GM18870 (cell line): Measurements from ENCODE around the gene CYP4F8.
"Not testable (repeated sequence)": the region's sequence is repeated elsewhere in the genome, so short reads cannot be mapped to it uniquely, and the experiment has no call there.

Experiments
- ATAC-seq: cut with Tn5 transposase; IDR thresholded peaks from one replicate; pipeline ENCODE4 v1.9.1; 2021; ENCODE audit warnings: moderate library complexity; ENCODE audit not compliant: unreplicated experiment

CYP4F8 gene

GRCh38 chr19:15642807-15643206 lies 27.8 kb downstream of the CYP4F8 start:
- ATAC-seq: no peak

DNA sequence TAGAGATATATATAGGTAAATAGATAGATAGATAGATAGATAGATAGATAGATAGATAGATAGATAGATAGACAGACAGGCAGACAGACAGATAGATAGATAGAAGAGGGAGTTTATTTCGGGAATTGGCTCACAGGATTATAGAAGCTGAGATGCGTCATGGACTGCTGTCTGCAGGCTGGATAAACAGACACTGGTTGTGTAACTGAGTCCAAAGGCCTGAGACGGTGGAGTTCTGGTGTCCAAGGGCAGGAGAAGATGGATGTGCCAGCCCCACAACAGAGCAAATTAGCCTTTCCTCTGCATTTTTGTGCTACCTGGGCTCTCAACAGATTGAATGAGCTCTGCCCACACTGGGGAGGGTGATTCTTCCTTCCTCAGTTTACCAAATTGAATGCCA lies 28.4 kb downstream of the CYP4F8 start:
- no peak for ATAC-seq

GRCh38 chr19:15644066-15644741 lies 29.2 kb downstream of the CYP4F8 start:
- ATAC-seq: no peak

- ATAC-seq: no peak
Observed at GRCh38 chr19:15644816-15645215, 29.8 kb downstream of the CYP4F8 start.

- ATAC-seq: no peak
Observed at GRCh38 chr19:15649526-15649925, 34.5 kb downstream of the CYP4F8 start.

DNA sequence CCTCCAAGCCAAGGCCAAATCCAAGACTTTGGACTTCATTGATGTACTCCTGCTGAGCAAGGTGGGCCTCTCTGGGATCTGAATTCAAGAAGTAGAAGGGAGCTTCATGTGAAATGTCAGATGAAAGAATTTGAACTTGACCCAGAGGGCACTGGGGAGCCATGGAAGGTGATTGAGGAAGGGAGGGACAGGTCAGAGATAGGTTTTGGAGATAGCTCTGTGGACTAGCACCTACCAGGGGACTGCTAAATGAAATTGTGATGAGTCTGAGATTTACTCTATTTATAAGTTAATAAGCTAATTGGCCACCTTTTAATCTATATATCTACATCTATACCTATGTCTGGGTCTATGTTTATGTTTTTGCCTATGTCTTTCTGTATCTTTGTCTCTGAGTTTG lies 35.1 kb downstream of the CYP4F8 start:
- not testable (repeated sequence) for ATAC-seq

- ATAC-seq: no peak
Observed at GRCh38 chr19:15651791-15652190, 36.8 kb downstream of the CYP4F8 start.

- ATAC-seq: no peak
Observed at GRCh38 chr19:15652559-15653278, 37.7 kb downstream of the CYP4F8 start.

DNA sequence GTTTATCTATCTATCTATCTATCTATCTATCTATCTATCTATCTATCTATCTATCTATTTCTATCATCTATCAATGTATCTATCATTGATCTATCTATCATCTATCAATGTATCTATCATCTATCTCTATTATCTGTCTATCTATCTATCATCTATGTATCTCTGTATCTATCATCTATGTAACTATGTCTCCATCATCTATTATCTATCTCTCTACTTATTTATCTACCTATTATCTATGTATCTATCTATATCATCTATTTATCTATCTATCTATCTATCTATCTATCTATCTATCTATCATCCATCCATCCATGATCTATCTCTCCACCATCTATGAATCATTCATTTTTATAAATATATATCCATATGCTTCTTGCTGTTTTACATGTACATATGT lies 41.4 kb downstream of the CYP4F8 start:
- no peak for ATAC-seq

DNA sequence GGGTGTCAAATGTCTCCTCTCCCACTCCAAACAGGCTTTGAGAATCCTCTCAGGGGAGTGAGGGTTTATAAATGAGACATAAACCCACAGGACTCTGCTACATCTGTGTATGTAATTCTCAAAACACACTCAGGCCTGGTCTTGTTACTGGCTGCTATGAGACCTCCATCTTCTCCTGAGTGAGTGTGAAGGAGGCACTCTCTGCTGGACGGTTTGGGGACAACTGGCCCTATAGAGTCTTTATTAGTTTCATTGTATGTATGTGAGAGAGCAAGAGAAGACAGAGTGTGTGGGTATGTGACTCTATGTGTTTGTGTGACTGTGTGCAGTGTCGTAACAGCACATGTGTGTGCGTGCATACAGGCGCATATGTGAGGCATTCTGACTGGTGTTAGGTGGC lies 48.2 kb downstream of the CYP4F8 start:
- ATAC-seq: no peak

- ATAC-seq: no peak
Observed at GRCh38 chr19:15666186-15666585, 51.2 kb downstream of the CYP4F8 start.

DNA sequence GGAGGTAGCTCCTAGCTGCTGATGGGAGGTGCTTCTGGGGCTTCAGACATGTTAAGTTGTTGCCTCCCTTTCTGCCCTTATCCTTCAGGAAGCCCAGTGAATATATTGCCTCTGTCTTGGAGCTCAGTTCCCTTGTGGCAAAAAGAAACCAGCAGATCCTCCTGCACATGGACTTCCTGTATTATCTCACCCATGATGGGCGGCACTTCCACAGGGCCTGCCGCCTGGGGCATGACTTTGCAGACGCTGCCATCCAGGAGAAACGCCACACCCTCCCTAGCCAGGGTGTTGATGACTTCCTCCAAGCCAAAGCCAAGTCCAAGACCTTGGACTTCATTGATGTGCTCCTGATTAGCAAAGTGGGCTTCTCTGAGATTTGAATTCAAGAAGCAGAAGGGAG lies 51.9 kb downstream of the CYP4F8 start:
- no peak for ATAC-seq

GRCh38 chr19:15669440-15669839 lies 54.4 kb downstream of the CYP4F8 start:
- ATAC-seq: no peak

DNA sequence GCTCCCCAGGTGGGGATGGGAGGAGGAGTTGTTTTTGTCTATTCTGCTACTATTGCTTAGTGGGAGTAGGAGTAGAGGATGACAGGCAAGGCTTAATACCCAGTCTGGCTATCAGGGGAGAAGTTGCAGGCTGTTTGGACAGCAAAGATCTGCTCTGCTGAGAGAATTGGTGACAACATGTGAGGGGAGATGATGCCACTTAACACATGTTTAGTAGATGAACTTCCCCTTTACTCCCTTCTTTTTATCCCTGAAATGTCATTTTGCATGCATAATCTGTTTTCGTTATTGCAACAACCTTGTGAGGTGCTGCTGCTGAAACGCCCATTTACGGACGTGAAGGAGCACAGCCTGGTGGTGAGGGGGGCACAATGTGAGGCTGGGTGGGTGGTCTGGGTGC lies 54.9 kb downstream of the CYP4F8 start:
- ATAC-seq: no peak

DNA sequence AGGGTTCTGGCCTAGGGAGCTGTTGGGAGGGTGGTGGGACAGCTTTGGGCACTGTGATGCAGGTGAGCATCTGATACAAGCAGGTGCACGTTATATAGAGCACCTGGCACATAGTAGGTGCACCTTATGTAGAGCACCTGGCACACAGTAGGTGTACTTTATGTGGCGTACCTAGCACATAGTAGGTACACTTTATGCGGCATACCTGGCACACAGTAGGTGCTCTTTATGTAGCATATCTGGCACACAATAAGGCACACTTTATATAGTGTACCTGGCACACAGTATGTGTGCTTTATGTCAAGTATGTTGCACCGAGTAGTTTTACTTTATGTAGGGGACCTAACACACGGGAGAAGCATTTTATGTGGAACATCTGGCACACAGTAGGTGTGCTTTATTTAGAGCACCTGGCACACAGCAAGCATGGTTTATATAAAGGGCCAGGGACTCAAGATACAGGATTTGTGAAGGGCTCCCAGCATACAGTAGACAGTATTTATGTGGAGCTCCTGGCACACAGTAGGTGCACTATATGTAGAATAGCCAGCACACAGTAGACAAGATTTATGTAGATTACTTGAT lies 56.3 kb downstream of the CYP4F8 start:
- no peak for ATAC-seq

DNA sequence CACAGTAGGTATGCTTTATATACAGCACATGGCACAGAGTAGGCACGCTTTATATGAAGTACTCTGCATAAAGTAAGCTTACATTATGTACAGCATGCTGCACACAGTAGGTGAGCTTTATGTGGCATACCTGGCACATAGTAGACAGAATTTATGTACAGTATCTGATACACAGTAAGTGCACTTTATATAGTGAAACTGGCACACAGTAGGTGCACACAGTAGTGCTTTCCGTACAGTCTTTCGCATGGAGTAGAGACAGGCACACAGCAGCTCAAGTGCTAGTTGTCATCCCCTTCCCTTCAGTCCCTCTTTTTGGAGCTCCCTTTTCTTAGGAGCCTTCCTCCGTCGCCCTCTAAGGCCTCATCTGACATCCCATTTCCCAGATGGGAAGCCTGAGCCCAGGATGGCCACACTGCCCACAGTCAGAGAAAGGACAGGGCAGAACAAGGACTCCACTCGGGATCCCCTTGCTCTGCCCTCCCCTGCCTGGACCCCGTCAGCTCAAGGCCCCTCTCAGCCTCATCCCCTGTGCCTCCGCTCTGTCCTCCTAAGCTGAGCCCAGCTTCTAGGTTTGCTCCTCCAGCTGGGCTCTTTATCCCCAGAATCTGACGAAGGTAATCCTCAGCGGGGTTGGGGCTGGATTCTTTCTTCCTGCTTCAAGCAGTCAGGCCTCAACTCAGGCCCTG lies 57.0 kb downstream of the CYP4F8 start:
- ATAC-seq: no peak

- no peak for ATAC-seq
Observed at GRCh38 chr19:15672580-15673175, 57.7 kb downstream of the CYP4F8 start, which contains the start of gene CYP4F12. TSS of gene CYP4F12 (plus strand) at chr19:15673087. CDS start at chr19:15673530, 443 bp downstream.

DNA sequence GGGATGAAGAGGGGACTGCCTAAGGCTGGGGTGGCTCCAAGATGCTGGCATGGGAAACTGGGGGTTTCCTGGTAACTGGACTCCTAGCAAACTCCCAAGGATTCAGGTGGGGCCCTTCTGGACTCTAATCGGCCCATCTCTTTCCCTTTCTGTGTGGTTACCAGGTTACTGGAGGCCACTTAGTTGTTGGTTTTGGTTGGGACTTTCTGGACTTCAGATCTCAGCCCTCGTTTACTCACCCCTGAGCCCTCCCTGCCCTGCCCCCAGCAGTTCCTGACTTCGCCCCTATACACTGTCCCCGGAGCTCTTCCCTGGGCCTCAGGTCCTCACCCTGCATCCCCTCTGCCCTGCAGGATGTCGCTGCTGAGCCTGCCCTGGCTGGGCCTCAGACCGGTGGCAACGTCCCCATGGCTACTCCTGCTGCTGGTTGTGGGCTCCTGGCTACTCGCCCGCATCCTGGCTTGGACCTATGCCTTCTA lies 58.2 kb downstream of the CYP4F8 start:
- no peak for ATAC-seq

DNA sequence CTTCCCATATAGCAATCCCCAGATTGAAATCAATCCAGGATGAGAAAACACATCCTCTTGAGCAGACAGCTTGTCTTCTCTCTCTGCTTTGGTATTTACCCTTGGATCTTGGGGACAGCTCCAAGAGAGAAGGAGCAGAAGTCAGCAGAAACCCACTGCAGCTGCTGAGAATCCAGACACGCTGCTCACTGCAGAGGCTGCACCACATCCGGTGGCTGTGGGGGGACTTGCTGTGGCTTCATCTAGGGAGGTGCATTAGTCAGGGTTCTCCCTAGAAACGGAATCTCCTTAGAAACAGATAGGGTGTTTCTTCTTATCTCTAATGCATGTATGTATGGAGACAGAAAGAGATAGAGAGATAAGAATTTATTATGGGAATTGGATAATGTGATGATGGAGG lies 60.5 kb downstream of the CYP4F8 start:
- ATAC-seq: no peak

DNA sequence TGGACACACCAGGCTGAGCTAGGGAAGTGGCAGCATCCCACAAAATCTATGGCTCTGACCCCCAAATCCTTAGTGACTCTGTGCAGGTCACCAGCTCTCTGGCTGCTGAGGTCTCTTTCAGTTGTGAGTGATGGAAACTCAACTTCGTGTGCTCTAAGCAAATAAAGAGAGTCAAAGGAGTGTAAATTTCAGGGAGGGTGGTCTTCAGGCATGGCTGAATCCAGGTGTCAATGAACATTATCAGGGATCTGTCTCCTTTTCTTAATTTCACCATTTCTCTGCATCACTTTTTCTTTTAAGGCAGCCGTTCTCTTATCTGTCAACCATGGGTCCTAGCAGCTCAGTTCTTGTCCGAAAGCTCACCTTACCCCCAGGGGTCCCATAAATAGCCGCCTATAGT lies 64.1 kb downstream of the CYP4F8 start:
- ATAC-seq: no peak

- ATAC-seq: not testable (repeated sequence)
Observed at GRCh38 chr19:15679865-15680264, 64.8 kb downstream of the CYP4F8 start.
